Nephron progenitor cell (in vitro differentiated cells): ENCODE data around the gene HHATL.

ENCODE experiments used
- DNase-seq: peaks from one replicate; pipeline ENCODE4 v3.0.0; 2021
- H3K27ac Mint-ChIP-seq: 2 replicates; pipeline ENCODE4 v1.8.0; 2021; ENCODE audit warnings: mild to moderate bottlenecking, moderate library complexity, mixed read lengths
- H3K27me3 Mint-ChIP-seq: 2 replicates; pipeline ENCODE4 v1.8.0; 2021; ENCODE audit warnings: mild to moderate bottlenecking, low read depth, mixed read lengths; ENCODE audit not compliant: poor library complexity
- H3K36me3 Mint-ChIP-seq: 2 replicates; pipeline ENCODE4 v1.8.0; 2021; ENCODE audit warnings: low read depth, mixed read lengths
- H3K4me1 Mint-ChIP-seq: 2 replicates; pipeline ENCODE4 v1.8.0; 2021; ENCODE audit warnings: mixed read lengths
- H3K4me3 Mint-ChIP-seq: 2 replicates; pipeline ENCODE4 v1.8.0; 2021; ENCODE audit warnings: mild to moderate bottlenecking, moderate library complexity, mixed read lengths
- H3K9me3 Mint-ChIP-seq: 2 replicates; pipeline ENCODE4 v1.8.0; 2021; ENCODE audit warnings: mild to moderate bottlenecking, moderate library complexity, mixed read lengths
- TF ChIP-seq, protein P1 (sequence below): fragments of 200-600 bp; sonication (generic); IDR thresholded peaks from 2 replicates; pipeline ENCODE4 v1.5.0; 2021; ENCODE audit warnings: antibody characterized with exemption

The HHATL gene

DNA sequence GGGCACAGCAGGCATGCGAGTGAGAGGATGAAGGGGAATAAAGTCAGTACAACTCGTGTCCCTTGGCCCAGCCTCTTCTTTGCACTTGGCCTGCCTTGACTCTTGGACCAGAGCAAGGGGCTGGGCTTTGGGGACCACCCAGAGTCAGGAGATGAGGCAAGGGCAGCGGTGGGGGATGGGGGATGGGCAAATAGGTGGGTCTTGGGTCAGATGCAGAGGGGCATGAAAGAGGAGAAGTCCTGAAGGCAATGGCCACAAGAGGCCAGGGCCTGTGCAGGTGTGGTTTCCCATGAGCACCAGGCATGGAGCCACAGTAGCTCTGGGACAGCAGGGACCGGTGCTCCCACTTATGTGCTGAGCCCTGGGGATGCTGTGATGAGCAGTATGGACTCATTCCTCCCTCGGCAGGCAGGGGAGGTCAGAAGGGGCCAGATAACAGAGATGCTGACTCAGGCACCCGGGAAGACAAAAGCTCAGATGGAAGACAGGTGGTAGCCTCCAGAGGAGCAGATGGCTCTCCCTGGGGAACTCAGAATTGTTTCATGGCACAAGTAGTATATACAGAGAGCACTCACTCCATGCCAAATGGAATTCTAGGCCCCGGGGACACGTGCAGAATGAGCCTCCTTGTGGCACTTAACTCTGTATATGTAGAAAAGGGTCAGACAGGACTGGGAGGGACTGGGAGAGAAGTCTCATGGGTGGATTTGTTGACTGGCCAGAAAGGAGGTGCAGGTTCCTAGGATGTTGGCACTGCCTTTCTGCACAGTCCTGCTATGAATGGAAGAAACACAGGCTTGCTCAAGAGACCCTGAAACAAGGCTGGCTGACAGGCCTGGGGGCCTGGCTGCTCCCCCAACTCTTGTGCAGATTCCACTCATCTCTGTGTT lies 34.8 kb downstream of the HHATL start:
- Mint-ChIP-seq H3K36me3 (no peaks in the 10 kb centered on the region), H3K27ac (no peak overlapping the region), H3K4me3 (no peak overlapping the region), H3K27me3 (no peaks in the 10 kb centered on the region), H3K4me1 (peaks cover 15% of the 10 kb centered on the region), H3K9me3 (peaks cover 8% of the 10 kb centered on the region)
- TF ChIP-seq, protein P1, sequence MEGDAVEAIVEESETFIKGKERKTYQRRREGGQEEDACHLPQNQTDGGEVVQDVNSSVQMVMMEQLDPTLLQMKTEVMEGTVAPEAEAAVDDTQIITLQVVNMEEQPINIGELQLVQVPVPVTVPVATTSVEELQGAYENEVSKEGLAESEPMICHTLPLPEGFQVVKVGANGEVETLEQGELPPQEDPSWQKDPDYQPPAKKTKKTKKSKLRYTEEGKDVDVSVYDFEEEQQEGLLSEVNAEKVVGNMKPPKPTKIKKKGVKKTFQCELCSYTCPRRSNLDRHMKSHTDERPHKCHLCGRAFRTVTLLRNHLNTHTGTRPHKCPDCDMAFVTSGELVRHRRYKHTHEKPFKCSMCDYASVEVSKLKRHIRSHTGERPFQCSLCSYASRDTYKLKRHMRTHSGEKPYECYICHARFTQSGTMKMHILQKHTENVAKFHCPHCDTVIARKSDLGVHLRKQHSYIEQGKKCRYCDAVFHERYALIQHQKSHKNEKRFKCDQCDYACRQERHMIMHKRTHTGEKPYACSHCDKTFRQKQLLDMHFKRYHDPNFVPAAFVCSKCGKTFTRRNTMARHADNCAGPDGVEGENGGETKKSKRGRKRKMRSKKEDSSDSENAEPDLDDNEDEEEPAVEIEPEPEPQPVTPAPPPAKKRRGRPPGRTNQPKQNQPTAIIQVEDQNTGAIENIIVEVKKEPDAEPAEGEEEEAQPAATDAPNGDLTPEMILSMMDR, result no peak
- DNase-seq, result no peak

DNA sequence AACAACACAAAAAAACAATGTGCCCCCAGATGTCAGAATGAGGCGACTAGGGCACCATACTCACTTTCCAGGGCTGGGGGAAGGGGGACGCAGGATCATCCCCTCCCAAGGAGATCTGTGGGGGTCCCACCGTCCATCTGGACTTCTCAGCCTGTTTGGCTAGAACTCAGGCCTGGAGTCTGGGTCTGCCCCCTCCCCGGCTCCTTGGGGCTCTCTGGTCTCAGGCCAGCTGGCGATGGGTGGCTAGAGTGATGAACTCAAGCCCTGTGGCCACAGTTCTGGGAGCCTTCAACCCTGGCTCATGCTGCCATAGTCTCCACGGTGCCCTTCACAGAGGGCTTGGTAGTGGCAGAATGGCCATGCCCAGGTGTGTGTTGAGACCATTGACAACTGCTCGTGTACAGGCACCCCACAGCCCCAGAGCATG lies 35.5 kb downstream of the HHATL start:
- Mint-ChIP-seq H3K4me3 (no peak overlapping the region), H3K36me3 (no peaks in the 10 kb centered on the region), H3K27ac (no peak overlapping the region), H3K9me3 (peaks cover 8% of the 10 kb centered on the region), H3K4me1 (peaks cover 15% of the 10 kb centered on the region), H3K27me3 (no peaks in the 10 kb centered on the region)
- TF ChIP-seq, protein P1, result no peak
- no peak for DNase-seq

DNA sequence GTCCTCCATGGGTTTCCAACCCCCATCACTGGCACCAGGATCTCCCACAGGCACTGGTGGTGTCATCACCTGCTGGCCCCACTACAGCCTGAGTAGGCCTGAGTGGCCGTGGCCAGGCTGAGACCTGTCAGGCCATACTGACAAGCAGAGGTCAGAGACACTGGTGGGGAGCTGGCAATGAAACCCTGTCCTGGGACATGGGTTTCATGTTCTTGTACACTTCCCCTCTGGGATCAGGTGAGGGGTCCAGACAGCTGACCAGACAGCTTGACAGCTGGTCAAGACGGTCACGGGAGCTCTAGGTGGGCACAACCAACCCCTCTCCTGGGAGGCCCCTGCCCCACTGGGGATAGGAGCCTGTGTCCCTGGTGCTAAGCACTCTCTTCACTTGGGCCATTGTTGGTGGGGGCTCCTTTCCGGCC lies 36.0 kb downstream of the HHATL start:
- no peak for DNase-seq

DNA sequence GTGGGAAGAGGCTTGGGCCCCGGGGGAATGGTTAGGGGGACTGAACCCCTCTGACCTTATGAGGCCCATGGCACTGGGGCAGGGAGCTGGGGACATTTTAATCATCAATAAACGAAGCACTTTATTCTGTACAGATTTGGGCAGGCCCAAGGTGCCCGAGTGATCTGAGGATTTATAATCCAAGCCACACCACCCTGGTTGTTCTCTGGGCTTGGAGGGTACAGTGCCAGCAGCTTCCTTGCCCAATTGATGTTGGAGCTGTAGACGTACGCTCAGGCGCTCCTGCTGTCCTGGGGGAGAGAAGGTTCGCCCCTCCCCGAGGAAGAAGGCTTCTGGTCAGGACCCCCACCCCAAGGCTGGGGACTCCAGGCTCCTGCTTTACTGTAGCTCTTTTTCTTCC lies 36.6 kb downstream of the HHATL start:
- Mint-ChIP-seq H3K4me3 (no peak overlapping the region), H3K27me3 (peaks cover 3% of the 10 kb centered on the region), H3K27ac (peak overlapping the region; percentile 81), H3K9me3 (peaks cover 8% of the 10 kb centered on the region), H3K4me1 (peaks cover 15% of the 10 kb centered on the region), H3K36me3 (no peaks in the 10 kb centered on the region)
- TF ChIP-seq, protein P1, result no peak
- no peak for DNase-seq

More for the DNA sequence above, 36.0 kb downstream of the HHATL start:
- TF ChIP-seq, protein P1, result no peak
- no peaks in the 10 kb centered on the region for H3K36me3 Mint-ChIP-seq
- peaks cover 8% of the 10 kb centered on the region for H3K9me3 Mint-ChIP-seq
- no peak overlapping the region for H3K4me3 Mint-ChIP-seq
- no peak overlapping the region for H3K27ac Mint-ChIP-seq
- H3K27me3 Mint-ChIP-seq, result no peaks in the 10 kb centered on the region
- peaks cover 15% of the 10 kb centered on the region for H3K4me1 Mint-ChIP-seq

DNA sequence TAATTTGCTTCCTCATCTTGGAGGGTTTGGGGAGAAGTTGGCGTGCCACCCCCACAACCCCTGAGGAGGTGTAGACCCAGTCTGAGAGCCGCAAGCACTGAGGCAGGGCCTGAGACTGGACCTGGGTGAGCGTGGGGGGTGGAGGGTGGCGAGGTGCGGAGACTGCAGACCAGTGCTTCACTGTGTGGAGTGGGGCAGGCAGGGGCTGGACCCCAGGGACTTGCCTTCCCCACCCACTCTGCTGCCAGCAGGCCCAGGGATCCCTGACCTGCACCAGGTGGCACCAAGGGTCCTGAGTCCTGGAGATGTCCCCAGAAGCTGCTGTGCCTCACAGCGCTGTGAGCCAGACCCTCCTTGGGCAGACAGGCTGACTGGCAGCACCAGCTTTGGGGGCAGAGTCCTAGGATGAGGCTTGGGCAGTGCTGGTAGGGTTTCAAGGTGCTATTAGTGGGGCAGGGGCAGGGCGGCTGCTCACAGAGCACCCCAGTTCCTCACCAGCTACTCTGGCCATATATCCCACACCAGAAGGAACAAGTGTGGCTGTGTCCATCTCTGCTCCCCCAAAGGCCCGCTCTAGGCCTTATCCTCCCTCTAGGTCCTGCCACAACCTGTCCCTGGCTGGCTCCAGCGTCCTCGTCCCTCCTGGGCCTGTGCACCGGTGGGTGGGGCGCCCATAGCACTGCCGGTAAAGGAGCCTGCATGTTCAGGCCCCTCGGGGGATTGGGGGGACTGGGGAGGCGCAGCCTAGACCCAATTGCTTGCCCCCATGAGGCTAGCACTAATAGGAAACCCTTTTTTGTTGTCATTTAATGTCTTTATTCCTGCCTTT lies 37.3 kb downstream of the HHATL start:
- Mint-ChIP-seq H3K36me3 (no peaks in the 10 kb centered on the region), H3K27me3 (peaks cover 4% of the 10 kb centered on the region), H3K4me3 (no peak overlapping the region), H3K9me3 (peaks cover 5% of the 10 kb centered on the region), H3K4me1 (peaks cover 15% of the 10 kb centered on the region), H3K27ac (peak overlapping the region; percentile 81)
- TF ChIP-seq, protein P1, result no peak
- DNase-seq, result no peak
